SKM-1 treated with dmso at 0.1 percent for 144 hours (cell line): ENCODE measurements around the gene GALNT2.

ENCODE experiments used
- DNase-seq: peaks from one replicate; lab custom pipeline; 2025; ENCODE audit not compliant: unreplicated experiment; lab: John Stamatoyannopoulos, UW

The GALNT2 gene

DNA sequence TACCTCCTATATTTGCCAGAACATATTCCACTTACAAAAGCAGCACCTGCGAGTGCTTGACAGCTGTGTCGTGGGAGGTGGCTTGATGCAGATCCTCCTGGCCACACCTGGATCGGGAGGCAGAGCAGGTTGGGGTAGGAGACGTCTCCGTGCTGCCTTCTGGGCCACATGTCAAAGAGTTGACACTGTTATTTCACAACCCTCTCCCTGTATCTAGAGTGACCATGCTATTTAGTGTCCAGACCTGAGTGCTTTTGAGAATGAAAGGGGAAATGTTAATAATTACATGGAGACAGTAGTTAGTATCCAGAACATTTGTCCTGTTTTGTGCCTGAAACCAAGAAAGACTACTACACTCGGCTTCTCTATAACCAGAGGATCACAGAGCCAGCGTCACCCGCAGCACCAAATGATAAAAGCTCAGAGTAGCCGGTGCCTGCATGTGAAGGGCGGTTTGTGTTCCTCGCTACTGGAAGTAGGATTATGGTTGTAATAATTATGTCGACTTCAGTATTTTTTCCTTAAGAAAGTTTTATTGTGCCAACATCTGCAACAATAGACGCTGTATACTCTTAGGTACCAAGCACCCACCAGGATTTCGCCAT lies 77.1 kb downstream of the GALNT2 start:
- DNase-seq = no peak

DNA sequence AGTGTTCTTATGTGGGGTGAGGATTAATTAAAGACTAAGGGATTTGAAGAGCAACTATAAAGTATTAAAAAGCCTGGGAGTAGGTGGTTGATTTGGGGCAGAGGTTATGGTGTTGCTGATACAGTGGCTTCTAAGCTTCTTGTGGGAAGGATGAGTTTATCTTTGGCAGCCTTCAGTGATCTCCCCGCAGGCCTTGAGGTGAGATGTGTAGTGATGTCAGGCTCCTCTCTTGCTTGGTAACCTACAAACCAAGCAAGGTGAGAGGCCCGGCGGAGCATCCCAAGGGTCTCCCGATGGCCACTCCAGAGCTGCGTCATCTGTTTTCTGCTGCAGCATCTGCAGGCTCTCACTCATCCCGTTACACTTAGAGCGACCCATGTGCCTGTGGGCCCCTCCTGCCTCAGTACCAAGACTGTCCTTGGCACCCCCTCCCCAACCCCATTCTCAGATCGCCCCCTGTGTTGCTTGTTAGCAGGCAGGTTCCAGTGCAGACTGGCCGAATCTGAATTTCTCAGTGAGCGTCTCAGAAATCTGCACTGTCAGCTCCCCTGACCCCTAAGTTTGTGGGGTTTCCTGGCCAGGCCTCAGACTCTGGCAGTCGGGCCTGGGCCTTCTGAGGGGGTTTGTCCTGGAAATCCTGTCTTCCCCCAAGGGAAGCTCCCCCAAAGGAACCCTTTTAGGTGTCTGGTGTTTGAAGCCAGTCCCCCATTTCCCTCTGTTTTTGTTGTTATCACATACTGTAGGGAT lies 77.9 kb downstream of the GALNT2 start:
- no peak for DNase-seq

DNA sequence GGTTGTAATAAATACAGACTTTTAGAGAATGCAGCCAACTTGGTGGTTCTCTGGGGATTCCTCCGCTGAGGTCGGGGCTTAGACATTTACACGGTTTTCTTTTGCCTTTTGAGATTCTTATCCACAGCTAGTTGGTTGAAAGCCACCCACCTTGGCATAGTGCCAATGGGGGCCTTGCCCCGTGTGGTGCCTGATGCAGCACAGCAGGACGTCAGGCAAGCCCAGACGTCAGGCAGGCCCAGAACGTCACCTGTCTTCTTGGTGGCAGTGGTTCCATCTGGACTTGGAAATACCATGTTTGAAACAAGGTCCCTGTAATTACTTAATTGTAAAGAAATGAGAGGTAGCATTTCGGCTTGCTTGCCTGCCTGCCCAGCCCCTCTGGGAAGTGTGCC lies 78.5 kb downstream of the GALNT2 start:
- no peak for DNase-seq

DNA sequence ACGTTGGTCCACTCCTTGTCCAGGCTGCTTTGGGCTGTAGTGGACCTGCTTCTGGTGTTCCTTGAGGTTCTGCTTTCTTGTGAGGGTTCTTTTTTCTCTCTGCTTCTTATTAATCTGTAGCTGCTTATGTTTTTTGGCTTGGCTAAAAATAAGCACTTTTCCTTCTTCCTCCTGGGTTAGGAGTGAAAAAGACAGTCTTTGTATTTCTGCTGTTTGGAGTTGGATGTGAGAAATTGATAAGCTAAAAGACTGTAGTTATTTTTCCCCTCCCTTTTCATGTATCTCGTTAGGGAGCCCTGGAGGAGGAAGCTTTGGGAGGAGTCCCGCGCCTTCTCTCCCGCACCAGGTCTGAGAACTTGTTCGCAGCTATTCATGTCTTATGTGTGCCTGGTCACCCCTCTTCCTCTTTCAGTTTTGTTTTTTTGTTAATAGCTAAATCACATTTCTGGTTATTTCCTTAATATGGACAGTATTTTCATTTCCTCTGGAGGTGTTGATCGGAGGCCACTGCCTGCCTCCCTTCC lies 79.0 kb downstream of the GALNT2 start:
- DNase-seq = peak; percentile 26

DNA sequence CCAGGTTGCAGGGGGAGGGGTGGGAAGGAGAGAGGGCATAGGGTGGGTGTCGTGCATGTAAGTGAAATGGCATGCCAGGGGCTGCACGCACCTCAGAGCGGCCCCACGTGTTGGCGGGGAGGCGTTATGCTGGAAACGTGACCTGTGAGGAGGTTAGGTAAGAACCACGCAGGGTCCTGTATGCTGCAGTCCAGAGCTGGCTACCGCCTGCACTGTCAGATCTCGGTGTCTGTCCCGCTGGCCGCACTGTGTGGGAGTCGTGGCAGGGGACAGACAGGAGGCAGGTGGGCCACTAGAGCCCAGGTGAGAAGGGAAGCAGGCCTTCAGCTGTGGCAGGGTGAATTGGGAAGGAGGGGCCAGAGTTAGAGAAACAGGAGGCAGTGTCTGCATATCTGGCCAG lies 79.7 kb downstream of the GALNT2 start:
- no peak for DNase-seq

DNA sequence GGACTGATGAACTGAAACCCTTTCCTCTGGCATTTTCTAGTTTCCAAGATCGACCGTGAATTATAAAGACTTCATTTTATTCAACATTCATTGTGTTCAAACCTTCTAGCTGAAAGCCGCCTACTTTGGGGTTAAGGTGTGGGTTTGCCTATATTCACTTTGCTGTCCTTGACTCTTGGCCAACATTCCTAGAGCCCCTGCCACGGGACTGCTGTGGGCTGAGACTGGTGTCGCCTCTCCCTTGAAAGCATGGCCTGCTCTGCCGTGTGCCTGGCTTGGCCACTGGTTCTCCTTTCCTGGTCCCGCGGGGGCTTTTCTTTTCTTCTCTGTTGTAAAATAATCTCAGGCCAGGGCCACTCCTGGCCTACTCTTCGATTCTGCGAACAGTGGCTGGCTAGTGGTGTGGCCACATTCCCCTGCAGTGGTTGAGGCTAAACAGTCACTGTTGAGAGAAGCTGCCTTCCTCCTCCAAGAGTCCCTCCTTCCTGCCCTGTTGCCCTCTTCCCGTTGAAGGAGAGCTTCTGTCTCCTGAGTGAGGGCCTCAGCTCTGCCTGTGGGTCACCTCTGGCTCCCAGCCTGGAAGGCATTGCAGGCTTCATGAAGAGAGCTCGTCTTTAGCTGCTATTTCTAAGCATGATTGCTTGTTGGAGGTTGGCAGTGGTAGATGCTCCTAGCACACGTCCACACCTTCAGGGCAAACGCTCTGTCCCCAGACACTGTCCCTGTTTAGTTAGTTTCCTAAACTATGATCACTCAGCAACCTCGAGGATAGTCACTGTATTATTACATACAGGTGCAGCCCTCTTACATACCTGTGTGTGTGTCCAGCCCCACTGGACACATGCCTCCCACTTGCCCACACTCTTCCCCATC lies 80.5 kb downstream of the GALNT2 start:
- DNase-seq = no peak

DNA sequence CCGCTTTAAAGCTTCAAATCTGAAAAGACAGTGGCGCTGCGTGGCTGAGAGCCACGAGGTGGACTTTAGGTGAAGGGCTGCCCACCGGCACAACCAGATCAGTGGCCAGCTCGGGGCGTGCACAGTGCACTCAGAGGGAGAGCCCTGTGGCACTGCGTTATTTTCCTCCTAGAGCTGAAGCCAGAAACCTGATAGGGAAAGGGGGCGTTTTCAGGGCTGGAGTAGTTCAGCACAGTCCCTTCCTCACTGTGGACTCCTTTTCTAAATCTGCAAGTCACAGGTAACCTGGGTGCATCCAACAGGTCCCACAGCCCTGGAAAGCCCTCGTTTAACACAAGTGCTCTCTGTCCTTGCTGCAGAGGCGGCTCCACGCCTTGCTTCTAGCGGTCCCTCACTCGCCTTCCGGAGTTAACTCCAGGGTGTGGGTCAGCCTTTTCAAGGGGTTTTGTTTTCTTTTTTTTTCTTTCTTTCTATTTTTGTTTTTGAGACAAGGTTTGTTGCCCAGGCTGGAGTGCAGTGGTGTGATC lies 81.2 kb downstream of the GALNT2 start:
- DNase-seq = no peak

DNA sequence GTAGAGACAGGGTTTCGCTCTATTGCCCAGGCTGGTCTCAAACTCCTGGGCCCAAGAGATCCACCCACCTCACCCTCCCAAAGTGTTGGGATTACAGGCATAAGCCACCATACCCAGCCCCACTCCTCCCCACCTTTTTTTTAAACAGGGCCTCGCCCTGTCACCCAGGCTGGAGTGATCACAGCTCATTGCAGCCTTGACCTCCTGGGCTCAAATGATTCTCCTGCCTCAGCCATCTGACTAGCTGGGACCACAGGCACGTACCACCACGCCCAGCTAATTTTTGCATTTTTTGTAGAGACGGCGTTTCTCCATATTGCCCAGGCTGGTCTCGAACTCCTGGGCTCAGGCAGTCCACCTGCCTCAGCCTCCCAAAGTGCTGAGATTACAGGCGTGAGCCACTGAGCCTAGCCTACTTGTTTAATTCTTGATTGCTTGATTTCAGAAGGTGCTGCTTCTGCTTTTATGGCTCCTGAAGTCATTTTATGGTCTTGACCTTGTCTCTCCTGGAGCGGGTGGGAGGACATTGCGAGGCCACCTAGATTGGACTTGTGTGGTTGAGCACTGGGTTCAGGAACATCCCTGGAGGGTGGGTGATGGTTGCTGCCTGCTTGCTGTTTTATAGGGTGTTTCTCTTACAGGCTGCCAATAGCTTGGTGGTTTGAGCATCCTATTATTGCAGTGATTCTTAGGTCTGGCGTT lies 81.9 kb downstream of the GALNT2 start:
- DNase-seq = no peak

DNA sequence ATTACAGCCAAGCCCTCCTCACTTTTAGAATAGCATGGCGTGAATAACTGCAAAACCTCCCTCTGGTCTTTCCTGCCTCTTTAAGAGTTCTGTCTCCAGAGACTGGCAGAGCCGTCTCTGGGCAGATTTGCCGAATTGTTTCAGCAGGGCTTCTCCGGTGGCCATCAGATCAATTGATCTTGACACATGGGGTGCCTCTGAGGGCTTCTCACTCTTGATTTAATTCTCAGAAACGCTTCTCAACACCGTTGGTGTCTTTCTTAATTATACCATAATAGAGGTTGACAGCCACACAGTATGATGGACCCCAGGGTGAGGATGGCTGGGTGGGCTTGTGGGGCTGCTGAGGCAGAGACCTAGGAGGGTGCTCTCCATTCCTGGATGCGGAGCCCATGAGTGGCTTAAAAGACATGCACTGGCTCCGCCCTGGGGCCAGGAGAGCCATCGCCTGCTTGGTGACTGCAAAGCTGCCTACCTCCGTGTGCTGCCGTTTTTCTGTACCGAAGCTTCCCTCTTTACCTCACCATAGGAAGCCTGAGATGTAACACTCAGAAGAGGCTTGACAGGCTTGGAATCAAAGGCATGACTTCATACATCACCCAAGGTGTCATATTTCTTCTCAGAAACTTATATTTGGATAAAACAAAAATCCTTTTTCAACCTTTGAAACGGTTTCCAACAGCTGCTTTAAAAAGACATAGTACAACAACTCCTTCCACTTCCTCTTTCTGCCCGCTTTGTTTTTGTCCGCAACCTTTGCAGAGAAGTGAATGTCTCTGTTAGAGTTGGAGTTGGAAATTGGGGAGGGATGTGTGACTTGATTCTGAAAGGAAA lies 82.9 kb downstream of the GALNT2 start:
- DNase-seq = peak; percentile 93

DNA sequence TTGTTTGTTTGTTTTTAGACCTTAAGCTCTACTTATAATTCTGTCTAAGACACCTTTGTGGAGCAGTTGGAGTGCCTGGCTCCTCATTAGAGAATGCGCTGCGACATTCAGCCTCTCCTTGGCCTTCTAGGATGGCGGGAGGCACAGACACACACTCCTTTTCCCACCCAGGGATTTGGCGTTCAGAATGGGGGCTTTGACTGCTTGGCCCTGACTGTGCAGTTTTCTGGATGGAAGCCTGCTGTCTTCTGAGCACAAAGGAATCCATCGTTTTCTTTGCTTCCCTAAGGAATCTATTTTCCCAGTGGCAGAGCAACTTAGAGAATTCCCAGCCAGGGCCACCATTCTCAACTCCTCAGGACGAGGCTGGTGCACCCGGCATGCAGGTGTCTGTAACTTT lies 83.6 kb downstream of the GALNT2 start:
- DNase-seq = no peak

DNA sequence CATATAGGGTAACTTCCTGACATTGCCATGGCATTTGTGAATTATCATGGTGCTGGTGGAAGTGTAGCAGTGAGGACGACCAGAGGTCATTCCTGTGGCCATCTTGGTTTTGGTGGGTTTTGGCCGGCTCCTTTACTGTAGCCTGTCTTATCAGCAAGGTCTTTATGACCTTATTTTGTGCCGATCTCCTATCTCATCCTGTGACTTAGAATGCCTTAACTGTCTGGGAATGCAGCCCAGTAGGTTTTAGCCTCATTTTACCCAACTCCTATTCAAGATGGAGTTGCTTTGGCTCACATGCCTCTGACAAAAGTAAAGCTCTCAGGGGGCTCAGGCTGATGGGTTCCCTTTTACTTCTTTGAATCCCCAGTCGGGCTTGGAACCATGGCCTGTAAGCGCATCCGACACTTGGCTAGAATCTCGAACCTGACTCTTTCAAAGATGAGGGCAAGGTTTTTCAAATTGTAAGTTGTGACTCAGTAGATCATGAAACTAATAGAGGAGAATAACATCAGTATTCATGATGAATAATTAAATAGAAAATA lies 85.0 kb downstream of the GALNT2 start:
- no peak for DNase-seq

DNA sequence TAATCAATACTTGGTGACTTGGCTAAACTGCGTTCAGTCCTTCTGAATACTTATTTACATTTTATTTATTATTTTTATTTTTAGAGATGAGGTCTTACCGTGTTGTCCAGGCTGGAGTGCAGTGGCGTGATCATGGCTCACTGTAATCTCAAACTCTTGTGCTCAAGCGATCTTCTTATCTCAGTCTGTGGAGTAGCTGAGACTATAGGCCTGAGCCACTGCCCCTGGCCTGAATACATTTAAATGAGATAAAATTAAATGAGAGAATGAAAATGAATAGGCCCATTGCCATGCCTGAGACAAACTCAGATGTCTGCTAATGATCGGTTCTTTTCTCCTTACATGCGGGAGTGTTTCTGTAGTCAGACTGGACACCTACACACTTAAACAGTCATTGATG lies 86.0 kb downstream of the GALNT2 start:
- DNase-seq = no peak

DNA sequence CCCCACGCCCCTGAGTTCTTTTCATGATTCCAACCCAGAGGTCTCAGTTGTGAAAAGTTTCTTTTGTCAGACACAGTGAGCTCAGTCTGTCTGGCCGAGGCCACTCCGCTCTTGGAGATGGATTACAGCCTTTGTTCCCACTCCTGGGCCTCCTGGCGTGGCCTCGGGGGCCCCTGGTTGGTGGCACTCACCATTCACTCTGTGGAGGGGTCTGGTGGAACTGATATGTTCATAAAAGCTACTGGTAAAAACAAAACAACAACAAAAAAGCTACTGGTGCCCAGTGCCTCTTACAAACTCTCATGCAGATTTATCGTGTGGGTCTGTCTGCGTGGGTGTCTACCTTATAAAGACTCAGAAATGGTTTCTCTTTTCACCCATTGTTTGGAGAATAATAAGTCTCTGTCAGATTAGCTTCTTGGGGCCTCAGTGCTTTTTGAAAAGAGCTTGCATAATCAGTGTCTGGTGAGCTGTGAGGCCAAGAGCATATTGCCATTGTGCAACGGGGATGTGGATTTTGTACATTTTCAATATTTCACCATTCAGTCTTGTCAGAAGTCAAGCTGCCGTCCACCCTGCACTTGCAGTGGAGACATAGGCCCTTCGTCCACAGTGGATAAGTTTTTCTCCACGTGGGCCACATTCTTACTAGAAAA lies 86.7 kb downstream of the GALNT2 start:
- DNase-seq = peak; percentile 99

DNA sequence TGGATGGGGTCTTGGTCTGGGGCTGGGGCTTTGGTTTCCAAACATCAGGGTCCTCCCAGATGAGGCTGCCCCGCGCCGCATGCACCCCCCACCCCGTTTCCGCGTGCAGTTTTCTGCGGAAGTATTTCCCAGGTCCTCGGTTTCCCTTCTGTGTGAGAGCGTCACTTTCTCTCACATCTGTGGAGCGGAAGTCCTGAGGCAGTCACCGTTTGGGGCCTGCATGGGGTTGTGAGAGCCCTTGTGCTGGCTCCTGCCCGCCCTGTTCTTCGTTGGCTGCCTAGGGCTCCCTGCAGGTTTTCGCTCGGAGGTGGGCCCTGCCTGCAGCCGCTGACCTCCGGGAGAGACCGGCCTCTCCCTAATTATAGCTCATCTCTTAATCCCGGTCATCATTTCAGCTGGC lies 88.0 kb downstream of the GALNT2 start:
- no peak for DNase-seq

DNA sequence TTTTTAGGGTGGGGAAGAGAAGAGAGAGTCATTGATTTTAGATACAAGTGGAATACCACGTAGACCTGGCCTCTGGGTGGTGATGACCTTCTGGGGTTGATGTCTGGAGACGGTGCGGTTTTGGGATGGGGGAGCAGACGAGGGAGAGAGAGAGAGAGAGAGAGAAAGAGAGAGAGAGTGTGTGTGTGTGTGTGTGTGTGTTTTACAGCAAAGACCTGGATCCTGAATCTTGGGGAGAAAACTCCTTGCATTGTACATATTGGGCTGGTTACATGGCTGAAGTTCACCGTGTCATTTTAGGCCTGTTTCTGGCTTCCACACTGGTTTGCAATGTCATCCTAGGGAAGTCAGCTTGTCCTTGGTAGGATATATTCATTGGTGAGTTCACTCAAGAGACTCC lies 89.0 kb downstream of the GALNT2 start:
- no peak for DNase-seq

DNA sequence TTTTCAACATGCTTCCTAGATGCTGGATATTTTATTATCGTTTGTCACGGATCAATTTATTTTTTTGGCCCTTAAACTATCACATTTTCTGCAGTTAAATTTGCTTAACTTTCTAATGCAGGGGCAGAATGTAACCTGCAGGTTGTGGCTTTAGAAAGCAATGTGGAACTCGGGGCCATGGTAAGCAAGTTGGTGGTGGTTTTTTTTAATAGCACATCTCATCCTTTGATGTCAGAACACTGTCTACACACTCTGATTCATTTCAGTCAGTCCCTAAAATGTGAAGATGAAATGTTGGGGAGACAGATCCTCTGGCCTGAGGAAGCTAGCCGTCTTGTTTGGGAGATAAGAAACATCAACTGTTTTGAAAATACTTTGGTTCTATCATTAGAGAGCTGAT lies 89.5 kb downstream of the GALNT2 start:
- no peak for DNase-seq

DNA sequence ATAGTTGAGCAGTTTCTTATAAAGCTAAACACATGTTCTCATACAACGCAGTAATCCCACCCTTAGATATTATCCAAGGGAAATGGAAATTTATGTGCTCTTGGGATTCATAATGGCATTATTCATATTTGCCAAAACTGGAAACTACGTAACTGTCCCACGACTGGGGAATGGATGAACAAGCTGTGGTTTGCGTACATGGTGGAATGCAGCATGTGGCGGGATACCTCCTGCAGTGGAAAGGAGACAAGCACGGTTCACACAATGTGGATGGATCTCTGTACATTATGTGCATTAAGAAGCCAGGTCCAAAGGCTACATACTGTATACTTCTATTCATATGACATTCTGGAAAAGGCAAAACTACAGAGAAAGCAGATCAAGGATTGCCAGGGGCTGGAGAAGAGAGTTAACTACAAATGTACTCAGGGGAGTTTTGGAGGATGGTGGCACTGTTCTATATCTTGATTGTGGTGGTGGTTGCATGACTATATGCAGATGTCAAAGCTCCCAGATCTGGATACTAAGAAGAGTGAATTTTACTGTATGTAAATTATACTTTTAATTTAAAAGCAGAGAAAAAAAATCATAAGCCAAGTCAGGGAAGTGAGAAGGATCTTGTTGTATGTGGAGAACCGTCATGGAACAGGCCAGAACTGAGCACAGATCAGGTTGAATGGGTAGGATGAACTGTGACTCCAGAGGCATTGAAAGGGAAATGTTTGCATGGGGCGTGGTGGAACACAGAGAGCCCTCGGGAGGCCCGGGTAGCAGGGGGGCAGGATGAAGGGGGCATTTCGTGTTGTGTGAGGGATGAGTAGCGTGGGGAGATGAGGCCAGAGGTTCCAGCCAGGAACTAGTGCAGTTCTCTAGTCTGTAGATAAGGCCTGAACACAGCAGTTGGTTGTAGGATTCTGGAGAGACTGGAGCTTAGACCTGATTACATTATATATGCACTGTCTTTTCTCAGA lies 90.7 kb downstream of the GALNT2 start:
- DNase-seq = no peak
